Measurements from ENCODE around the gene RAET1E.

DNA sequence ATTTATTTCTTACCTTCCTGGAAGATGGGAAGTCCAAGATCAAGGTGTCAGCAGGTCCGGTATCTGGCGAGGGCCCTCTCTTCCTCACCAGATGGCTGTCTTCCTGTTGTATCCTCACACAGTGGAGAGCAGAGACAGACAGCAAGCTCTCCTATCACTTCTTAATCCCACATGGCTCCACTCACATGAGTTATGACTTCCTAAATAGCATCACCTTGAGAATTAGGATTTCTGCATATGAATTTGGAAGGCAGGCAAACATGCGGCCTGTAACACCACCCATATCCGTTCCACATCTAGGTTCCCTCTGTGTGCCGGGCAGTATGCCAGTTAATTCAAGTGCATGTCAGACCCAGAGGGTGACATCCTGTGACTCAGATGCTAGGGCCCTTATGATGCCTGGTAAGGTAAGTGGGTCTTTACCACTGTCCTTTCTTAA, 2.1 kb downstream of the RAET1E start:
- TF ChIP-seq CTCF (IDR thresholded peaks at IDR 0.05), result no peak
- TF ChIP-seq POLR2A (IDR thresholded peaks at IDR 0.05), result no peak
